Activated CD4-positive, CD25-positive, alpha-beta regulatory T cell (primary cell): ENCODE data around the gene AQP12B.

Experiments used
- DNase-seq, 4 experiments: peaks; one replicate each; lab custom pipeline; 2025; lab: John Stamatoyannopoulos, UW

Gene AQP12B

GRCh38 chr2:240717681-240718581 is 35.2 kb upstream of the AQP12B start:
- DNase-seq, result no peak

- no peak for DNase-seq
These were observed 34.5 kb upstream of the AQP12B start for GRCh38 chr2:240717181-240717641.

- no peak for DNase-seq
These were observed 33.6 kb upstream of the AQP12B start for GRCh38 chr2:240716130-240716798.

GRCh38 chr2:240714747-240715725 is 32.4 kb upstream of the AQP12B start:
- no peak for DNase-seq

- no peak for DNase-seq
These were observed 31.5 kb upstream of the AQP12B start for GRCh38 chr2:240713928-240714746.

- no peak for DNase-seq
These were observed 30.6 kb upstream of the AQP12B start for GRCh38 chr2:240713071-240713927.

GRCh38 chr2:240712121-240712520 is 29.4 kb upstream of the AQP12B start:
- no peak for DNase-seq

- DNase-seq, result no peak
These were observed 29.0 kb upstream of the AQP12B start for GRCh38 chr2:240711701-240712100.

GRCh38 chr2:240711296-240711695 is 28.6 kb upstream of the AQP12B start:
- DNase-seq, result no peak

GRCh38 chr2:240708457-240708856 is 25.8 kb upstream of the AQP12B start:
- no peak for DNase-seq

- no peak for DNase-seq
These were observed 25.1 kb upstream of the AQP12B start for GRCh38 chr2:240707821-240708220.

GRCh38 chr2:240707043-240707756 is 24.5 kb upstream of the AQP12B start:
- no peak for DNase-seq

GRCh38 chr2:240705204-240705791 is 22.6 kb upstream of the AQP12B start:
- no peak for DNase-seq

GRCh38 chr2:240704651-240705050 is 22.0 kb upstream of the AQP12B start:
- no peak for DNase-seq

- DNase-seq, result no peak
These were observed 21.0 kb upstream of the AQP12B start for GRCh38 chr2:240703417-240704341.

GRCh38 chr2:240702640-240703011 is 19.9 kb upstream of the AQP12B start:
- no peak for DNase-seq

- DNase-seq, result no peak
These were observed 19.3 kb upstream of the AQP12B start for GRCh38 chr2:240701736-240702639.
